ENCODE data around the gene LRBA.
"Not testable (repeated sequence)": the region's sequence is repeated elsewhere in the genome, so short reads cannot be mapped to it uniquely, and the experiment has no call there.

Gene LRBA

GRCh38 chr4:150801833-150802232, 213.3 kb downstream of the LRBA start:
- DNase-seq (ENCODE audit: low read depth), result no peak

GRCh38 chr4:150799207-150799606, 215.9 kb downstream of the LRBA start:
- DNase-seq (ENCODE audit: low read depth), result no peak

GRCh38 chr4:150794706-150795105, 220.4 kb downstream of the LRBA start:
- no peak for DNase-seq (ENCODE audit: low read depth)

- no peak for DNase-seq (ENCODE audit: low read depth)
These were observed 225.2 kb downstream of the LRBA start for GRCh38 chr4:150789864-150790263.

GRCh38 chr4:150784939-150785338, 230.1 kb downstream of the LRBA start:
- DNase-seq (ENCODE audit: low read depth), result no peak

- no peak for DNase-seq (ENCODE audit: low read depth)
These were observed 230.8 kb downstream of the LRBA start for GRCh38 chr4:150784305-150784704.

- DNase-seq (ENCODE audit: low read depth), result no peak
These were observed 232.2 kb downstream of the LRBA start for GRCh38 chr4:150782921-150783320.

- DNase-seq (ENCODE audit: low read depth), result no peak
These were observed 232.8 kb downstream of the LRBA start for GRCh38 chr4:150782311-150782710.

GRCh38 chr4:150781191-150781590, 233.9 kb downstream of the LRBA start:
- no peak for DNase-seq (ENCODE audit: low read depth)

- DNase-seq (ENCODE audit: low read depth), result no peak
These were observed 235.4 kb downstream of the LRBA start for GRCh38 chr4:150779707-150780106.

GRCh38 chr4:150773729-150774449, 241.2 kb downstream of the LRBA start:
- no peak for DNase-seq (ENCODE audit: low read depth)

- no peak for DNase-seq (ENCODE audit: low read depth)
These were observed 242.1 kb downstream of the LRBA start for GRCh38 chr4:150773032-150773431.

- no peak for DNase-seq (ENCODE audit: low read depth)
These were observed 243.7 kb downstream of the LRBA start for GRCh38 chr4:150771382-150771781.

GRCh38 chr4:150769845-150770244, 245.2 kb downstream of the LRBA start:
- DNase-seq (ENCODE audit: low read depth), result no peak

GRCh38 chr4:150769248-150769647, 245.8 kb downstream of the LRBA start:
- DNase-seq (ENCODE audit: low read depth), result no peak

GRCh38 chr4:150768497-150768896, 246.6 kb downstream of the LRBA start:
- DNase-seq (ENCODE audit: low read depth), result no peak

- no peak for DNase-seq (ENCODE audit: low read depth)
These were observed 249.9 kb downstream of the LRBA start for GRCh38 chr4:150765216-150765615.

GRCh38 chr4:150751648-150752047, 263.4 kb downstream of the LRBA start:
- DNase-seq (ENCODE audit: low read depth), result no peak

GRCh38 chr4:150750824-150751223, 264.3 kb downstream of the LRBA start:
- no peak for DNase-seq (ENCODE audit: low read depth)

- DNase-seq (ENCODE audit: low read depth), result no peak
These were observed 268.9 kb downstream of the LRBA start for GRCh38 chr4:150746156-150746555.

- DNase-seq (ENCODE audit: low read depth), result no peak
These were observed 270.5 kb downstream of the LRBA start for GRCh38 chr4:150744570-150744969.

- no peak for DNase-seq (ENCODE audit: low read depth)
These were observed 271.3 kb downstream of the LRBA start for GRCh38 chr4:150743564-150744342.

GRCh38 chr4:150742930-150743329, 272.2 kb downstream of the LRBA start:
- not testable (repeated sequence) for DNase-seq (ENCODE audit: low read depth)

- DNase-seq (ENCODE audit: low read depth), result no peak
These were observed 275.5 kb downstream of the LRBA start for GRCh38 chr4:150739591-150739990.

Measured in activated T-cell treated with anti-CD3 and anti-CD28 coated beads for 48 hours (primary cell).